Neutrophil (primary cell): ENCODE results near the gene PRTN3.

Source experiments
- H3K27ac ChIP-seq: fragments of 200-600 bp; sonication (generic); 2 replicates; pipeline ENCODE4 v1.5.1; 2016; ENCODE audit warnings: mild to moderate bottlenecking, moderate library complexity
- H3K27me3 ChIP-seq: fragments of 200-600 bp; sonication (generic); 2 replicates; pipeline ENCODE4 v1.6.0; 2016; ENCODE audit warnings: mild to moderate bottlenecking
- H3K36me3 ChIP-seq: fragments of 200-600 bp; sonication (generic); 2 replicates; pipeline ENCODE4 v1.5.1; 2017
- H3K4me1 ChIP-seq, 2 experiments: fragments of 200-600 bp in 1 of 2; sonication (generic) in 1 of 2; 1 replicate in 1 of 2; 2 replicates in 1 of 2; pipeline versions ENCODE4 v1.5.1 to v1.6.1; 2013 to 2016; ENCODE audit warnings: low read depth in 1 of 2, low read length in 1 of 2, mild to moderate bottlenecking in 1 of 2, moderate library complexity in 1 of 2; ENCODE audit not compliant: control insufficient read depth in 1 of 2, insufficient read depth in 1 of 2
- H3K4me3 ChIP-seq, 2 experiments: fragments of 200-600 bp in 1 of 2; sonication (generic) in 1 of 2; 1 replicate in 1 of 2; 2 replicates in 1 of 2; pipeline ENCODE4 v1.5.1; 2013 to 2016; ENCODE audit warnings: low read depth in 1 of 2, low read length in 1 of 2, mild to moderate bottlenecking in 1 of 2, moderate library complexity in 1 of 2
- H3K9me3 ChIP-seq: fragments of 200-600 bp; sonication (generic); 2 replicates; pipeline ENCODE4 v1.5.1; 2016
- CTCF ChIP-seq: fragments of 200-600 bp; sonication (generic); IDR thresholded peaks from 2 replicates; pipeline ENCODE4 v1.5.1; 2016; ENCODE audit warnings: antibody characterized with exemption

The PRTN3 gene

GRCh38 chr19:827314-827709 is 13.5 kb upstream of the PRTN3 start:
- no peak overlapping the region for H3K27ac ChIP-seq
- peaks cover 28% of the 10 kb centered on the region for H3K27me3 ChIP-seq
- no peaks in the 10 kb centered on the region for H3K9me3 ChIP-seq
- peak overlapping the region in 1 of 2 experiments; percentile 30 for H3K4me3 ChIP-seq
- peaks cover 57 to 77% of the 10 kb centered on the region in 2 experiments for H3K4me1 ChIP-seq
- no peaks in the 10 kb centered on the region for H3K36me3 ChIP-seq
- no peak for TF ChIP-seq CTCF

- H3K4me1 ChIP-seq, result peaks cover 53 to 75% of the 10 kb centered on the region in 2 experiments
- H3K27me3 ChIP-seq, result peaks cover 28% of the 10 kb centered on the region
- H3K4me3 ChIP-seq, result peak within 1 kb of the TSS; percentile 27 to 30
- TF ChIP-seq CTCF, result no peak
- H3K27ac ChIP-seq, result no peak within 1 kb of the TSS
- no peaks in the 10 kb centered on the region for H3K9me3 ChIP-seq
- no peaks in the 10 kb centered on the region for H3K36me3 ChIP-seq
These were observed 13.0 kb upstream of the PRTN3 start, which contains the start of gene AZU1 for GRCh38 chr19:827710-828321. AZU1 (plus strand) TSS chr19:827837; CDS start chr19:827847, 10 bp downstream.

GRCh38 chr19:829129-829758 is 11.6 kb upstream of the PRTN3 start:
- Histone ChIP-seq H3K4me1 (peaks cover 43 to 62% of the 10 kb centered on the region in 2 experiments), H3K27ac (no peak overlapping the region), H3K27me3 (peaks cover 27% of the 10 kb centered on the region), H3K9me3 (no peaks in the 10 kb centered on the region), H3K36me3 (no peaks in the 10 kb centered on the region), H3K4me3 (no peak overlapping the region)
- no peak for TF ChIP-seq CTCF

GRCh38 chr19:831407-832369 is 9.1 kb upstream of the PRTN3 start:
- Histone ChIP-seq H3K4me1 (peaks cover 46 to 62% of the 10 kb centered on the region in 2 experiments), H3K9me3 (no peaks in the 10 kb centered on the region), H3K27me3 (peaks cover 38% of the 10 kb centered on the region), H3K36me3 (no peaks in the 10 kb centered on the region), H3K27ac (no peak overlapping the region), H3K4me3 (no peak overlapping the region)
- TF ChIP-seq CTCF, result no peak

- no peak overlapping the region for H3K4me3 ChIP-seq
- H3K27me3 ChIP-seq, result peaks cover 43% of the 10 kb centered on the region
- H3K9me3 ChIP-seq, result no peaks in the 10 kb centered on the region
- H3K36me3 ChIP-seq, result no peaks in the 10 kb centered on the region
- no peak for TF ChIP-seq CTCF
- peaks cover 39 to 50% of the 10 kb centered on the region in 2 experiments for H3K4me1 ChIP-seq
- no peak overlapping the region for H3K27ac ChIP-seq
These were observed 6.6 kb upstream of the PRTN3 start for GRCh38 chr19:834216-834615.
